ENCODE data around the gene FOXC1.
A peak's percentile ranks its signal among the peaks of the same experiment; 100 is the strongest.

The FOXC1 gene

DNA sequence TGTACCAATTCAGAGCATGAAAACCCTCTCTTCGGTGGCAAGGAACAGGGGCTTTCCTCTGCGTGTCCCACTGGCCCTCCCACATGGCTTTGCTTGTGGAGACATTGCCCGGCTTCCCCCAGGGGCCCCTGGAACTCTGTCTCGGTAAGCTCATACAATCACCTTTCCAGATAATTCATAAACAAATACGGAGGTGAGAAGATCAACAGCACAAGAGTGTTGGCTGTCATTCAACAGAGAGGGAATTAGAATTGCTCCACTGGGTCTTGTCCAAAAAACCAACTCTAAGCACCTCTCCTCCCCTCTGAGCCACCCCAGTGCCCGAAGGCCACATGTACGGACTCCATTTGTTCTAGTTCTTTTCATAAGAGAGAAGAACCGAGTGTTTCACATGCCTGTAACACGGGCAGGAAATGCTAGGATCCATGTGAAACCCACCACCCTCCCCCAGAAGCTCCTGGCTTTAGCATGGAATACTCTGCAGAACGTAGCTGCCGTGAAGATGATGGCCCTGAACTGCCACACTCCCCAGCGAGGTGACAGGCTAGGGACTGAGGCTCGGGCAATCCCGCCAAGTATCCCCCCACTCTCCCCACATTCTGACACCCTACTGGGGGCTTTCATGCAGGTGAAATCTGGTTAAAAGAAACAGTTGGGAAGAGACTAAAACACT is 24.6 kb upstream of the FOXC1 start:
- DNase-seq: no peak

DNA sequence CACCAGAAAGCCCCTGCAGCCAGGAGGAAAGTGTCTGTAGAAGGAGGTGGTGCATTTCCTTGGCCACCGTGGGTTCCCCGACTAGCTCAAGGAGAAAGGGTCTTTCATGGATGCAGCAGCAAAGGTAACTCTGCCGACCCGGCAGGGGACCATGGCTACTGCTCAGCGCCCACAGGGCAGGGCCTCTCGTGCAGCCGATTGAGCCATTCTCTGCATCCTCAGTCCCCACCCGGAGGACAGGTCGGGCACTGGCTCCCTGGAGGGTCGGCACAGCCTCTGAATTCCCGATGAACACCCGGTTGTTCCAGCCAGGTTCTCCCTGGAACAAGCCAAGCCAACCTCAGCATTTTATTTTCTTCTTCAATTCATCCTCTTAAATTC is 24.1 kb upstream of the FOXC1 start:
- no peak for DNase-seq

DNA sequence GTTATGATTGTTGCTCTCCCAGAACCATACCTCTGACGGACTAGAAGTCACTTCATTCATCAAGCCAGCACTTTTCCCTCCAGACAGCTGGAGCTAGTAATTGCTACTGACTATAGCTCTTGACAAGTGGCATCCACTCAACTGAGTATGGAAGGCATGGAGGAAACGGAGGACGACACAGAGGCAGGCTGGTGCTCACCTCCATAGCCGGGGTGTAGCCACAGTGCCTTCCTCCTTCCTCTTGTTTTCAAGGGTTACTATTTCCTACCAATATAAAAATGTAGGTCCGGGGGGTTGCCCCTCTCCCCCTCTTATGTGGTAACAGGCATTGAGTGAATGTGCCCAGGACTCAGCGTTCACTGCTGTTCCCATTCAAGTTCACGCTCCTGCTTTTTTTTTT is 23.5 kb upstream of the FOXC1 start:
- DNase-seq: no peak

DNA sequence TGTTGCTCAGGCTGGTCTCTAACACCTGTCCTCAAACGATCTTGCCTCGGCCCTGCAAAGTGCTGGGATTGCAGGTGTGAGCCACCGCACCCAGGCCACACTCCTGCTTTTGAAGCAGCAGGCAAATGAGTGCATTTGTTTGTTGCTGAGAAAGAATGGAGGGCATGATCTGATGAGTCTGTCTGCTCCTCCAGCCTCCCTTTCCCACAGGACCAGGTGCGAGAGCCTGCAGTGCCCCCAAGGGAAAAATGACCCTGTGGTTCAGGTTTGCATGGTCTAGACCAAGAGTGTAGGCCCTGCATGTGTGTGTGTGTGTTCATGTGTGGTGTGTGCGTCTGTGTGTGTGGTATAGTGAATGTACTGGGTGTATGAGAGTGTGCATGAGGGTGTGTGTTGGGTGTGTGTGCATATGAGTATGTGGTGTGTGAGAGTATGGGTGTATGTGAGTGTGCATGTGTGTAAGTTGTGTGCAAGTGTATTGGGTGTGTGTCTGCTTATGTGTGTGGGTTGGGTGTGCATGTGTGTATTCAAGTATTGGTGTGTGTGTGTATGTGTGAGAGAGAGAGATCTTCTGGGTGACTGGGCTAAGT is 22.8 kb upstream of the FOXC1 start:
- DNase-seq: no peak

DNA sequence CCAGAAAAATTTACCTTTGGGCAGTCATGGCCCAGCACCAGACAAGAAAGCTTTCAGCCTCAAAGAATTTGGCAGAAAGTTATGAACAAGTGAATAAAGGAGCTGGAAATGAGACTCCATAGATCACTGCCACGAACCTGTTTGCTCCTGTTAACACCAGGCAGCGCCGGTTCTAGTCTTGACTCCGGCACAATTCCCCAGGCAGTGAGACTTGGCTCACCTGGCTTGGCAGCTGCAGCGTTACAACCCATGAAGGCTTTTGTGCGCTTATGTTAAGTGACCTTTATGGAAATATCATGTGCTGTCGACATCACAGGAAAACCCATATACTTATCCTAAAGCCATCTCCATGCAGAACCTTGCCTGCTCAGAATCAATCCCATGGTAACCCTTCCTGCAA is 22.2 kb upstream of the FOXC1 start:
- DNase-seq: no peak

DNA sequence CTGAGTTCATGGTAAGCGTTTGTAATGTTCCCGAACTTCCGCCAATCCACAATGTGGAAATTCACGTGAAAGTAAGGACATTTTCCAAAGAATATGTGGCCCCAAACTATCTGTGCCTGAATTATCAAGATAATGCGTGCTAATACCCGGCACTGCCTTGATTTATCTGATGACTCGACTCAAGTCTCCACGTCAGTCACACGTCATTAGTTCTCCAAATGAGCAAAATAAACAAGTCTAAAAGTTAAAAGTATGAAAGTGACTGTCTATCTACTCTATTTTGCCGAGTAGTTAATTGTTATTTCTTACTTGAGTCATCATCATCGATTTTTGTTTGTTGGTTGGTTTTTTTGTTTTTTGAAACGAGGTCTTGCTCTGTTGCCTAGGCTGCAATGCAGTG is 21.7 kb upstream of the FOXC1 start:
- DNase-seq: no peak

DNA sequence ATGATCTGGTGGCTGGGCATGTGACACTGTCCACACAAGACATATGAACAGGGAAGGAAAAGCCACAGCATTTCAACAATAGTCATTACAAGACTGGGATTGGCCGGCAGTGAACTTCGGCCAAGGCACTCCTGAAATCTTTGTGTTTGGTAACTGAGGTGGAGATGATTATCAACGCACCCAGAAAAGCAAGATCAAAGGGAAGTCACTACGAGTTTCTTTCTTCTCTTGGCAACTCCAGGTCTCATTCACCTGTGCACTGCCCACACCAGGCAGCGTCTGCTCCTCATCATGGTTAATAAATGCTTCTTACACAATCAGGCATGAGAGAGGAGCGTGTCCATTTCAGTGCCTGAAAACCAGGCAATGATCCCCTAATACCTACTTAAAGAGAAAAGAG is 20.5 kb upstream of the FOXC1 start:
- DNase-seq: no peak

DNA sequence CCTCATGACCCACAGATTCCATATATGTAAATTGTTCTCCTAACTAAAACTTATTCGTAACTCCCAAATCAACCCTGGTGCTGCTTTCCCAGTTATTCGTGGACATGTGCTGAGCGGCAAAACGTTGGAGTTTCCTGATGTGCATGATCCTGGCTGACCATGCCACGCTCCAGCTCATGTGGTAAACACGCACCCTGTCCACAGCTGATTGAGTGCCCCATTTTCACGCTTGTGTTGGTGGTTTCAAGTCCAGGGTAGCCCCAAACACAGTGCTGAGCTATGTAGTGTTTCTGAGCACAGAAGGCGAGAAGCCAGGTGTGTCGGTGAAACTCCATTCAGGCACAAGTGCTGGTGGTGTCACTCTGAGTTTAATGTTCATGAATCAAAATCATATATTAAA is 19.1 kb upstream of the FOXC1 start:
- DNase-seq: no peak

DNA sequence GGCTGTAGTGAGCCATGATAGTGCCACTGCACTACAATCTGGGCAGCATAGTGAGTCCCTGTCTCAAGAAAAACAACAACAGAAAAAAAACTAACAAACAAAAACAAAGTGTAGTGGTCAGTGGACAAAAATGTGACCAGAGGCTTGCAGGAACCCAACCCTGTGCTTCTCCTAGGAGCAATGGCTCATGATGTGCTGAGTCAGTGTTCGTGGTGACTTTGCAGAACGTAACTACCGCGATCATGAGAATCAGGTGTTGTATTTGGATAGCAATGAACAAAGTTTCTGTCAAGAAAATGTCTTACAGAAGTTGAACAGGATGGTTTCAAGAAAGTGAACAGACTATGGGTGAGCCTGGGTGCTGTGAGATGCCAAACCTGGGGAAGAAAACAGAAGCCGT is 18.5 kb upstream of the FOXC1 start:
- DNase-seq: no peak

DNA sequence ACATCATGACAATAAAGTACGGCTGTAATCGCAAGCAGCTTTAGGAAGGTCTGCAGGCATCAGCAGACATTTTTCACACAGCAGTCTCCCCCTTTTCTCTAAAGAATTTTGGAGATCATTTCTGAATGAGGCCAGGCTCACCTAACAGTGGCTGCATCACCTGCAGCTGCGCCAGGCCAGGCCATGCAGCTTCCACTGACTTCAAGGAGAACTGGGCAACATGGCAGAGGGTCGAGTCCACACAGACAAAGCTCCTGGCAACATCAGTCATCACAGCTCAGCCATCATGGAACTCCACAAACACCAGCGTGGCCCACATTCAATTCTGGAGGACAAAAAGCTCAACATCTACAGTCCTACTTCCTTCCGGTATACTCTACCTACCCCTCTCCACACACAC is 17.8 kb upstream of the FOXC1 start:
- no peak for DNase-seq

DNA sequence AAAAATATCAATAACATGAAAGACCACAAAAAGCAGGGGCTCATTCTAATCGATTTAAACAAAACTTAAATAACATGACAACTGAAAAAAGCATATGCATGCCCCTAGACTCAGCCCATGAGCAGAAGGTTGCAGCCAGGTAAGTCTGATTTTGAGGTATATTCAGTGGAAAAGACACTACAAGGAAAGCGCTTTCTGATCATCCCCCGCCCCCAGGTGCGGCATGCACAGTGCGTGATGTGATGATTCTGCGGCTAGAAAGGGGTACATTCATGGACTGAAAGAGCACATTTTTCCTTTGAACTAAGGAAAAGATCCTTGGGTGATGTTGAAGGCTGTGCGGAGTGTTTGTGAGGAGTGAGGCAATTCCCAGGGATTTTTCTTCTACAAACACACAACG is 16.9 kb upstream of the FOXC1 start:
- DNase-seq: no peak

DNA sequence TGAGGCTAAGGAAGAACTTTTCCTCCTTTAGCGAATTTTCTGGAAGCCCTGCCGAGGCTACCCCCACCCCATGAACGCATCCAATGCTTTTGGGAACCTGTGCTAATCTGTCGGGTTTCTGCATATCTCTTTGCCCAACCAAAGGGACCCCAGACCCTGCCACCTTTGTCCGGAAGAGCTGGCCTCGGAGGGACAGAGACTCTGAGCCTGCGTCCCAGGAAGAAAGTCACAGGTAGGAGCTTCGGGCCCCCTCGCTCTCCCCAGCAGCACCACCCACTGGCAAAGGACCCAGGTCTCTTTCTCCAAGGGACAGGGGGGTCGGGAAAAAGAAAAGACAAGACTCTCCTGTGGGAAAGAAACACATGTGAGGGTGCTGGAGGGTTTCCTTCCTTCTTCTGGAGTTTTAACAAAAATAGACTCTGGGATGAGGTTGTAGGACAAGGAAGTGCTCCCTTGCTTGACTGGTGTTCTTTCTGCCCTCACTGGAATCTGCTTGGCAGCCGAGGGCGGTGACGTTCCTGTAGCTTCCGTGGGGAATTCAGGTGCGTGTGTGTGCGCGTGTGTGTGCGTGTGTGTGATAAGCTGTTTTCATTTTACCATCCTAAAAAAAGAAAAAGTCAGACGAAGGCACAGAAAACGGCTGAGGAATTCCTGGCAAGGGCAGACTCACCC is 16.3 kb upstream of the FOXC1 start:
- DNase-seq: no peak

DNA sequence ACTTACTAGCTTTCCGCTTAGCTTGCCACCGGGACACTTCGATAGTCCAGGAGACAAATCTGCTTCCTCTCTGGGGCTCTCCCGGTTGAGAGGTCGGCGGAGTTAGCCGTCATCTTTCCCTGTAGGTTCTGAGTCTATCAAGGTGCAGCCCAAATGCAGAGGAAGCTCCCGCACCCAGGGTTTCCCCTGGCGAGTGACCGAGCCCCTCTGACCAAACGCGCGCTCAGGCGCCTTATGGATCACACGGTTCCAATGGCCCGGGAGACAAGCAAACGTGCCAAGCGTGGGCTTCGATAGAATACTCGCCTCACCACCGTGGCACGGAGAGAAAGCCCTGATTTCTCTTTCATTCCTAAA is 15.8 kb upstream of the FOXC1 start:
- no peak for DNase-seq

DNA sequence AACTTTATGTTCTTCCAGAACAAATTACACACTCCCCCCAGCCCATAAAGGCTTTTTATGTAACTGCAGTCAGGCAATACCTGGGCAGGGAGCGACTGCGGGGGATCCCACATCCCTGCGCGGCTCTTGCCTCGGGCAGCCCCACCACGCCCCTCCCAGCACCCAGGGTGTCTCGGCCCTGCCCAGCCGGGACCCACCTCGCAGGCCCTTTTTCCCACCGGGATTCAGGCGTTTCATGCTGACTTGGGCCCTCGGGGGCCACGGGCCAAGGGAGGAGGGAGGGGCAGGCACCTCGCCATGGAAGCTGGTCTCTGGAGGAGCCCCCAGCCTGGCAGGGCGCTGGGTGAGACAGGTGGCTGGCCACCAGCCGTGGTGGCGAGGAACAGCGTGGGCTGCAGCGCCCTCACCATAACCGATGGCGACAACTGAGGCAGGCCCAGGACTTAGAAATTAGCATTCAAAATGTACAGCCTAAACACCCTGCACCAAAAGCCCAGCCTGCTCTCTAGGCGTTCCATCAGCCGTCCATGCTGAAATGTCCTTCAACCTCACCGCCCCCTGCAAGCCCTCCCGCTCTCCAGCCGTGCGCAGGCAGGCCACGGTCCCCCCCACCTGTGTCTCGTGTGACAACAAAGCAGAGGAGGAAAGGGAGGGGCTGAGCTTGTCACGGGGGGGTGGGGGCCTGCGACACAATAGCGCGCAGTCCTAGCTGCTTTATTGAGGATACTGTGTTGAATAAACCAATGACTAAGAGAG is 15.1 kb upstream of the FOXC1 start:
- no peak for DNase-seq

DNA sequence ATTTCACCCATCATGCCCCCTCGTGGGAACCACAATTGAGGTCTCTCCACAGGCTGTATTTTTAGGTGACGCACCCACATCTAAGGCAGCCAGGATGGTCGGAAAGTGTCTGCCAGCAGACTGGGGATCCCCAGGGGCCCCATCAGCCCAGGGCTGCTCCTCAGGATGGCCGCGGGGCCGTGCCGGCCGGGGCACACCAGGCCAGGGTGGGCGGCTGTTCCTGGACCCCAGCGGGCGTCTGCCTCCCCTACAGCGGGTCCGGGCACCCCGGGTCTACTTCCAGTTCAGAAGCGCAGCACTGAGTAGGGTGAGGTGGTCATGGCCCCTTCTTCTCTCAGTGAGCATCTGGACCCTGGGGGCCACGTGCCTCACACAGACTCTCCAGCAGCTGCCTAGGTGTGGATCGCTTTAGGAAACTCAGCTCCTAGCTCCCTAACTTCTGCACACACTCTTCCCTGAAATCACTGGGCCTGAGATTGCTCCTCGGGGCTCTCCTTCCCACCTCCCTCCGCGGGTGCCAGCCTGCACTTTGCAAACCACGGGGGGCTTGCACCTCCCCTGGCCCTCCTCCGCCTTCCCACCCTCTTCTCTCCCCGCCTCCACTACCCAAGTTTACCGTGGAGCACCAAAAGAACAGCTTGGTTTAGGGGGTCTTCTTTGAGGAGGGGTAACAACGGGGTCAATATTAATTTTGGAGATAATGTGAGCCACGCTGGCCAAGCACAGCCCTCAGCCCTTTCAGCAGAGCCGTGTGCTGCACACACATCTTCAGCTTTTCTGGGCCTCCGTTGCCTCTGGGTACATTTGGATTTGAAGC is 14.2 kb upstream of the FOXC1 start:
- DNase-seq: no peak

DNA sequence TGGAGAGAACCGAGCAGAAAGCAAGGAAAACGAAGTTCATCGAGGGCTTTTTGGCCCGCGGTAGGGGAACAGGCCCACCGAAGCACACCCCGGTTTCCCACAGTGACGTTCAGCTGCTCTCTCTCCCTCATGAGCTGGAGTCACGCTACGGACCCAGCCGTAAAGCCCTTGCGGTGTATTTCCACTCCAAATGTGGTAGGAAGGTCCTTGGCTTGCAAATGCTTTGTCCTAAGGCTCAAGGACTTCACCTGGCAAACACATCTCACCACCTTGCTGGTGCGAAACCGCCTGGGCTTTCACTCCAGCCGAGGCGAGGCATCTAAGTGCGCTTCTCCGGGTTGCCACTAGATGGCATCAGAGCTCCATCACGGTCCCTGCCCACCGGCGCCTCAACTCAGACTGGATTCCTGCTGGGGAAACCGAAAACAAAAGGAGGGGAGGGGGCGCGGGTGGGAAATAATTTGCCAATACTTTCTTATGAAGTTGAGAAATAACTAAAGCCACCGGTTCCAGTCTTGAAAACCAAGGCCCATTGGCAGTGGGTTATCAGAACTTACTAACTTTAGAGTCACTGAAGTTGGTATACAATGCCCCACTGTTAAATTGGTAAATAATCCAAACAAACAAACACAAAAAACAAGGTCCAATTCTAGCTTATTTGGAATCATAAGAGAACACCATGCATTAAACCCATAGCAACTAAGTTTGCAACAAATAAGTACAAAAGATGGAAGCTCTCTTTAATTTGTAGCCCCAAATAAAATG is 13.4 kb upstream of the FOXC1 start:
- peak; percentile 45 for DNase-seq

DNA sequence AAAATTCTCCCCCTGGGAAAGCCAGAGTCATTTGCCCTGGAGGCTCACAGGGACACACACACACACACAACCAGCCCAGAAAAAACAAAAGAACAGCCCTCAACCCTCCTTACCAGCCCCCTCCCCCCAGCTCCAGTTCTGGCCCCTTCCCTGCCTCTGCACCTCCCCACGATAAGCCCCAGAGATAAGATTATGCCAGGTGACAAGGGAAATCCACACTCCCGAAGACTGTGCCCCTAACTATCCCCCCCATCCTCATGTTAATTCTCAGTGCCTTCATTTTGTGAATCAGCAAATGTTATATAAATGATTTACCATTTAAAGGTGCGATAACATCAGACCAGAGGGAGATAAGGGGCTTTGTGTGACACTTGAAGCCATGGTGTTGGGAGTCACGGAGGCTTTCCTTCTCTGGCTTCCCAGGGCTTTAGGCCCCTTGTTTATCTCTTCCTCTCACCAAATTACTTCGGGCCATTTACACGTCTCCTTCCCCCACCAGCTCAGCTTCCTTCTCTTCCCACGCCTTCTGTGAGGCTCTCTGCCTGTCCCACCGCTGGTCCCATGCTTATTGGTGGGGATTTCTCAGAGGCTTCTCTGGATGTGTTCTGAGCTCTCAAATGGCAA is 12.5 kb upstream of the FOXC1 start:
- DNase-seq: no peak

DNA sequence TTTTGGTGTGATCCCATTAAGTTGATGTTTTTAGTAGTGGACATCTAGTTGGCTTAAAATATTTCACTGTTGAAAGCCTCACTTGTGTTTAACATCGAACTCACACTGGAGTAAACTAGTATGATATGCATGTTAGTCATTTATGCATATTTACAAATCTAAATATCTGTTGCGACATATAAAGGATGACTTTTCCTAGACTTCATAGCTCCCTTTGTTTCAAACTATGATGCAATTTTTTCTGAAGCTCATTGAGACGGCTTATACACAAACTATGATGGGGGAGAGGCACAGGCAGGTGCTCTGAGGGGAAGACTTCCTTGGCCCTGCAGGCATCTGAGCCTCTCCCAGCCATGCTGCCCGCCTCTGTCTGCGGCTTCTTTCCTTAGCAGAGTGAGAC is 11.8 kb upstream of the FOXC1 start:
- no peak for DNase-seq

DNA sequence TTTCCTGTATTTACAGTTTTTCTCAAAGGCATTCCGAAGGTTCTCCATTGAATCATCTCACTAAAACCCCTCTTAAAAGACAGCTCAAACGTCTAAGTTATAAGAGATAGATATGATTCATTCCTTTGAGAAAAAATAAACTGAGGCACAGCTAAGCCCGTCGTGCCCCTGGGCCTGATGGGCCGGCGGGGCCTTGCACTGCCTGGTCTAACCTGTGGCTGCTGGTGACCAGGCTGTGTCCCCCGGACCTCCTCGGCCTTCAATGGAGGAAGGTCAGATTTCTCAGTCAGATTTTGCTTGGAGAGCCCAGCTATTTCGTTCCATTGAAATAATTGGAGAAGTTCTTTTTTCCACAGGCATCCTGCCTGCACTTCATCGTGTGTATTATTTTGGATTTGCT is 11.3 kb upstream of the FOXC1 start:
- no peak for DNase-seq

DNA sequence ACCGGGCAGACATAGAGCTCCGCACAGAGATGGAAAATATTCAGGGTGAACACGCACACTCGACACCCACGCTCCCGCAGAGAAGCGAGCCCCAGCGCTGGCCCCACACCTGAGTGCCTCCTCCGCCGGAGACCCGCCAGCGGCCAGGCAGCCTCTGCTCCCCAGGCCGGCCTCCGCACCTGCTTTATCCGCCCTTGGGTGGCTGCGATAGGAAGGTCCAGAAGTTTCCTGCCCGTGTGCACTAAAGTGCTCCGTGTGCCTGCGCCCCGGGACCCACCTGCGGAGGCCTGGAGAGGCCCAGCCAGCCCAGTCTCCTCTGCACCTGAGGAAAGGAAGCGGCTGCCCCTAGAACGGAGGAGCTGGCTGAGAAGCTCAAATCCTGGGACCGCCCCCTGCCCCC is 10.8 kb upstream of the FOXC1 start:
- no peak for DNase-seq

DNA sequence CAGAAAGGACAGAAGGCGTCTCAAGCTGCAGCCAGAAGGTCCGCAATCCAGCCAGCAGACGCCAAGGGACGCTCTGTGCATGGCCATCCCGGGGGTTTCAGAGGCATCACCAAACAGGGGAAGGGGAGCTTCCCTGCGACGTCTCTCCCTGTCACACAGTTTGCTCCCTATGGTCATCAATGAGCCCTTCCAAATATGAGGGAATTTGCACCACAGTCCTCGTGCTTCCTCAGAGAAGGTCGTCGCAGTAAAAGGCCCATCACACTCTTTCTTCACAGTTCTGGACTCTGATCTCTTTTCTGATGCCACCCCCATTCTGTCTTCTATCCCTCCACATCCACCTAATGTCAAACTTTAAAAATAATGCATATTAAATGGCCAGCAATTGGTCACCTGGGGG is 10.2 kb upstream of the FOXC1 start:
- DNase-seq: no peak
